ENCODE data around the gene MYG1. TPM values are rescaled to one million over a fixed set of nuclear protein-coding genes. Genes with fewer than 3 reads are reported as not detected.

Gene MYG1
- total RNA-seq, 1 donor from 2014 or later: 72.5 TPM

DNA sequence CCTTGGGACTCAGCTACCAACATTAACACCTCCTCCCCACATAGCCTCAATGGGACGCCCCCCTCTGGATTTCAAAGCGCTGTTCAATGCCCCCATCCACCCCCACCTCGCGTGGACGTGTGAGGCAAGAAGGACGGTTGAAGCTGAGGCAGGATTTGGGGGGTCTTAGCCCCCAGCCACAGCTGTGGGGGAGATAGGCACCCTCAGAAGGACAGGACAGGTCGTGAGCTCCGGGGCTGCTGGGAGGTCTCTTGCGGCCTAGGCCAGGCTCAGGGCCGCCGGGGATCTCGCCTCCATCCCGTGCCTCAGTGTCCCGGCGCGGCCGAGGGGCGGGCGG, 45.0 kb downstream of the MYG1 start:
- DNase-seq (ENCODE audit: extremely low spot score, unreplicated experiment): no peak
- Mint-ChIP-seq H3K9me3 (ENCODE audit: unreplicated experiment) (no peaks in the 10 kb centered on the region), H3K4me1 (ENCODE audit: unreplicated experiment) (peaks cover 22% of the 10 kb centered on the region), H3K27ac (ENCODE audit: unreplicated experiment) (no peak overlapping the region), H3K27me3 (ENCODE audit: unreplicated experiment) (peaks cover 6% of the 10 kb centered on the region), H3K36me3 (ENCODE audit: unreplicated experiment) (no peaks in the 10 kb centered on the region), H3K4me3 (ENCODE audit: unreplicated experiment) (peak overlapping the region; percentile 58)
- TF ChIP-seq, protein P1, sequence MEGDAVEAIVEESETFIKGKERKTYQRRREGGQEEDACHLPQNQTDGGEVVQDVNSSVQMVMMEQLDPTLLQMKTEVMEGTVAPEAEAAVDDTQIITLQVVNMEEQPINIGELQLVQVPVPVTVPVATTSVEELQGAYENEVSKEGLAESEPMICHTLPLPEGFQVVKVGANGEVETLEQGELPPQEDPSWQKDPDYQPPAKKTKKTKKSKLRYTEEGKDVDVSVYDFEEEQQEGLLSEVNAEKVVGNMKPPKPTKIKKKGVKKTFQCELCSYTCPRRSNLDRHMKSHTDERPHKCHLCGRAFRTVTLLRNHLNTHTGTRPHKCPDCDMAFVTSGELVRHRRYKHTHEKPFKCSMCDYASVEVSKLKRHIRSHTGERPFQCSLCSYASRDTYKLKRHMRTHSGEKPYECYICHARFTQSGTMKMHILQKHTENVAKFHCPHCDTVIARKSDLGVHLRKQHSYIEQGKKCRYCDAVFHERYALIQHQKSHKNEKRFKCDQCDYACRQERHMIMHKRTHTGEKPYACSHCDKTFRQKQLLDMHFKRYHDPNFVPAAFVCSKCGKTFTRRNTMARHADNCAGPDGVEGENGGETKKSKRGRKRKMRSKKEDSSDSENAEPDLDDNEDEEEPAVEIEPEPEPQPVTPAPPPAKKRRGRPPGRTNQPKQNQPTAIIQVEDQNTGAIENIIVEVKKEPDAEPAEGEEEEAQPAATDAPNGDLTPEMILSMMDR (IDR thresholded peaks at IDR 0.05): no peak

DNA sequence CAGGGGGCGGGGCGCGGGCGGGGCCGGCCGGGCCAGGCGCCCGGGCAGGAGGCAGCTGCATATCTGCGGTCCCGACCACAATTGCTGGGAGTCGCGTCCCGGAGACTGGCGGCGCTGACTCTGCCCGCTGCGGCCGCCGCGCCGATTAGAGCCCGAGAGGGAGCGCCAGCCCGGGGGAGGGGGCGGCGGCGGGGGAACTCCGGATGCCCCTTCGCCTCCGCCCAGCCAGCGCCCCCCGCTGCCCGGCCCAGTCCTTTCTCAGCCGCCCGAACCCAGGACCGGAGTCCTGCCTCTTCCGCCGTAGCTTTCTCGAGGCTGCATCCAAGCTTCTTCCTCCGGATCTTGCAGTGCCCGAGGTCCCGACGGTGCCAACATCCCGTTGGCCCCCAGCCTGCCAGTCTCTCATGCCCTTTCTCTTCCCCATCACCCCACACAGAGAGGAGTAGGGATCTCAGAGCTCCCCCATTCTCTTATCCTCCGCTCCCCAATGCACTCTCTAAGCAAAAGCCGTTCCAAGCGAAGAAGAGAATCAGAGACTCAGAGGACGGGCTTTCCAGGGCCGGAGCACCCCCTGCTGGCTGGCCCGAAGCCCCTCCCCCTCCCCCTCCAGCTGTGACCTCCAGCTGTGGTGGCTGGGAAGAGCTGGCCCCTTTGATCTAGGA, 45.5 kb downstream of the MYG1 start:
- peaks cover 4% of the 10 kb centered on the region for H3K27me3 Mint-ChIP-seq (ENCODE audit: unreplicated experiment)
- peak overlapping the region; percentile 96 for H3K27ac Mint-ChIP-seq (ENCODE audit: unreplicated experiment)
- H3K4me1 Mint-ChIP-seq (ENCODE audit: unreplicated experiment): peaks cover 22% of the 10 kb centered on the region
- TF ChIP-seq, protein P1 (IDR thresholded peaks at IDR 0.05): peak; percentile 68
- peak overlapping the region; percentile 94 for H3K4me3 Mint-ChIP-seq (ENCODE audit: unreplicated experiment)
- H3K36me3 Mint-ChIP-seq (ENCODE audit: unreplicated experiment): no peaks in the 10 kb centered on the region
- H3K9me3 Mint-ChIP-seq (ENCODE audit: unreplicated experiment): no peaks in the 10 kb centered on the region
- DNase-seq (ENCODE audit: extremely low spot score, unreplicated experiment): peak; percentile 87

DNA sequence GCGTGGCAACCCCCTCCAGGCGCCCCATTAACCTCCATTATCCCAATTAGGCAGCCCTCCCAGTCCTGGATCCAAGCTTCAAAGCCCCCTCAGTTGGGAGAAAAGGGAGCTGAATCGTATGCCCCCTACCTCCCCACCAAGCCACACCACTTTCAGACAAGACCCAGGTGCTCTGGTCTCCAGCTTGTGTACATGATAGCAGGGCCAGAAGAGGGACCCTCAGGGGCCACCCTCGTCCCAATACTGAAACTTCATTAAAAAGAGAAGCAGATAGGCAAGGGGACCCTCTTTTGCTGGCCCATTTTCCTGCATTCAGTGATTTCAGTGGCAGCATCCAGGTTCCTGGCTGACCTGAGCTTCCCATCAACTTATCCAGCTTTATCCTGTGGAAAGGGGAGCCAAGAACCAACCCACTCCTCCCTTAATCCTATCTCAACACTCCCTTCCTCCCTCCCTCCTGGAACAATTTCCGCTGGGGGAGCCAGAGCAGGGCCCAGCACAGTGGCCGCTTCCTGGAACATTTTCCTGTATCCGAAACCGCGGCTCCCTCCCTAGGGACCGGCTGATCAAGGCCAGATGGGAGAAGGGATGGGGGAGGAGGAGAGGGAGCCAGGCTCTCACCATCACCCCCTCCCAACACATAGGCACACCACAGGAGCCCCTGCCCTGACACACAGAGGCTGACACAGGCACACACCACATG, 46.1 kb downstream of the MYG1 start:
- peak overlapping the region; percentile 94 for H3K4me3 Mint-ChIP-seq (ENCODE audit: unreplicated experiment)
- peak overlapping the region; percentile 96 for H3K27ac Mint-ChIP-seq (ENCODE audit: unreplicated experiment)
- H3K27me3 Mint-ChIP-seq (ENCODE audit: unreplicated experiment): peaks cover 2% of the 10 kb centered on the region
- no peaks in the 10 kb centered on the region for H3K9me3 Mint-ChIP-seq (ENCODE audit: unreplicated experiment)
- H3K36me3 Mint-ChIP-seq (ENCODE audit: unreplicated experiment): no peaks in the 10 kb centered on the region
- TF ChIP-seq, protein P1 (IDR thresholded peaks at IDR 0.05): peak; percentile 3
- DNase-seq (ENCODE audit: extremely low spot score, unreplicated experiment): peak; percentile 86
- peaks cover 22% of the 10 kb centered on the region for H3K4me1 Mint-ChIP-seq (ENCODE audit: unreplicated experiment)

DNA sequence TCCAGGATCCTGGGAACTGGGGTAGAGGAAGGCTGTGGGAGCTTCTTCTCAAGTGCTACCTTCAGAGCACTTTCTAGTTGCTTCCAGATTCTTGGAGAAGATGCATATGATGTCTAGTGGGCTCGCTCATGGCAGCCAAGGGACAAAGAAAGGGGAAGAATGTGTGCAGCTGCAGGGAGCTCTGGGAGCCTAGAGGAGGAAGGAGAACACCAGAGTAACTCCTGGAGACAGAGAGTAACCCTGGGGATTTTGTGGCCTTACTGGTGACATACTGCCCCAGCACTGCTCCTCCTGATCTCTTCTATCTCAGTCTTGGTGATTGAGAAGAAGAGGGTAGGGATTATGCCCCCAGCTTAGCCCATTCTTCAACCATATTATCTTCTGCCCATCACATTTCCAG, 47.0 kb downstream of the MYG1 start:
- Mint-ChIP-seq H3K27ac (ENCODE audit: unreplicated experiment) (no peak overlapping the region), H3K4me3 (ENCODE audit: unreplicated experiment) (no peak overlapping the region), H3K4me1 (ENCODE audit: unreplicated experiment) (peaks cover 22% of the 10 kb centered on the region), H3K36me3 (ENCODE audit: unreplicated experiment) (no peaks in the 10 kb centered on the region), H3K27me3 (ENCODE audit: unreplicated experiment) (peaks cover 2% of the 10 kb centered on the region), H3K9me3 (ENCODE audit: unreplicated experiment) (no peaks in the 10 kb centered on the region)
- TF ChIP-seq, protein P1 (IDR thresholded peaks at IDR 0.05): no peak
- no peak for DNase-seq (ENCODE audit: extremely low spot score, unreplicated experiment)

DNA sequence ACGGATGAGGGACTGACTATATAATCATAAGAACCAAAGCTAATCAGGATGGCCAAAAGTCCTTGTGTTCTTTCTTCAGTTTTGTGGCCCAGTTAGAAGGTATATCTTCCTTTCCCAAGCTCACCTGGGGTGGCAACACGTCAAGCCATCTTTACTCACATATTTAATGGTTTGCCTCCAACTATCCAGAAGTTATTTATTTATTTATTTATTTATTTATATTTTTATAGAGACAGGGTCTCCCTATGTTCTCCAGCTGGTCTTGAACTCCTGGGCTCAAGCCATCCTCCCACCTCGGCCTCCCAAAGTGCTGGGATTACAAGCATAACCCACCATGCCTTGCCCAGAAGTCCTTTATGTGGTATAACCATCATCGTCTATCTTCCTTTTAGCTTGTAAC, 48.4 kb downstream of the MYG1 start:
- Mint-ChIP-seq H3K4me3 (ENCODE audit: unreplicated experiment) (no peak overlapping the region), H3K9me3 (ENCODE audit: unreplicated experiment) (no peaks in the 10 kb centered on the region), H3K4me1 (ENCODE audit: unreplicated experiment) (peaks cover 27% of the 10 kb centered on the region), H3K36me3 (ENCODE audit: unreplicated experiment) (no peaks in the 10 kb centered on the region), H3K27me3 (ENCODE audit: unreplicated experiment) (no peaks in the 10 kb centered on the region), H3K27ac (ENCODE audit: unreplicated experiment) (no peak overlapping the region)
- no peak for DNase-seq (ENCODE audit: extremely low spot score, unreplicated experiment)
- TF ChIP-seq, protein P1 (IDR thresholded peaks at IDR 0.05): no peak

All from osteocyte (in vitro differentiated cells).